Esophagus muscularis mucosa (tissue), 3 donors: ENCODE measurements around the gene COL8A2.

ENCODE experiments used
- EP300 ChIP-seq: sonication (generic); formaldehyde crosslinking; IDR thresholded peaks from one replicate; pipeline ENCODE4 v1.6.1; 2017; ENCODE audit warnings: antibody characterized with exemption
- POLR2AphosphoS5 ChIP-seq, 2 donors: sonication (generic); formaldehyde crosslinking; IDR thresholded peaks; one replicate each; pipeline ENCODE4 v1.6.1; 2017; ENCODE audit warnings: antibody characterized with exemption in 2 of 2

DNA sequence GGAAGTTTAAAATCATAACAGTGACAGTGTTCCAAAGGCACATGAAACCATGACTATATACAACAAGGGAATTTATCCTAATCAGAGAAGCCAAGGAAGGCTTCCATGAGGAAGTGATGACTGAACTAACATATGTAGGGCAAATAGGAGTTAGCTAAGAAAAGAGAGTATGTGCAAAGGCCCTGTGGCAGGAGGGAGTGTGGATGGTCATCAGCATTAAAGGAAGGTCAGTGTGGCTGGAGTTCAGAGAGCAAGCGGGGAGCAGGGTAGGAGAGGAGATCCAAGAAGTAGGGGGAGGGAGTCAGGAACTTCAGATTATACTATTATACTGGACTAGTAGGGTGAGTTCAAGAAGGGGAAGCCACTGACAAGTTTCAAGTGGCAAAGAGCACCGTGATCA, 39.3 kb upstream of the COL8A2 start:
- TF ChIP-seq EP300 (no peak), POLR2AphosphoS5 (IDR thresholded peaks at IDR 0.05) (no peak)
